K562 (cell line): ENCODE data around the gene FIZ1. TPM values are rescaled to one million over a fixed set of nuclear protein-coding genes. Genes with fewer than 3 reads are reported as not detected.
A peak's percentile ranks its signal among the peaks of the same experiment; 100 is the strongest.

ENCODE experiments used
- BRD9 ChIP-seq: fragments of 450-650 bp; IDR thresholded peaks from 2 replicates; pipeline ENCODE4 v1.6.1; 2018; ENCODE audit warnings: low read depth; ENCODE audit not compliant: partially characterized antibody
- CCNT2 ChIP-seq: IDR thresholded peaks from 2 replicates; pipeline ENCODE4 v1.6.1; 2011; ENCODE audit warnings: borderline replicate concordance, low read depth, mild to moderate bottlenecking, moderate library complexity, mixed read lengths, low read length; ENCODE audit not compliant: insufficient read length; ENCODE audit errors: extremely low read depth
- CTBP1 ChIP-seq: fragments of 450-650 bp; IDR thresholded peaks from 2 replicates; pipeline ENCODE4 v1.6.1; 2016; ENCODE audit warnings: borderline replicate concordance
- FOXM1 ChIP-seq, 2 experiments: fragments of 450-650 bp in 1 of 2; sonication (generic) in 1 of 2; formaldehyde crosslinking in 1 of 2; IDR thresholded peaks; 2 replicates each; pipeline versions ENCODE4 v1.6.1 to v1.9.0; 2017 to 2022; ENCODE audit warnings: low read depth in 2 of 2, mild to moderate bottlenecking in 2 of 2, missing genetic modification reagents in 1 of 2, moderate library complexity in 1 of 2
- HDAC1 ChIP-seq, 2 experiments: fragments of 450-650 bp; IDR thresholded peaks; 2 replicates each; pipeline ENCODE4 v1.6.1; 2016 to 2017; ENCODE audit warnings: inconsistent platforms in 1 of 2, mild to moderate bottlenecking in 1 of 2, moderate library complexity in 1 of 2
- HDAC2 ChIP-seq: fragments of 450-650 bp; IDR thresholded peaks from 2 replicates; pipeline ENCODE4 v1.6.1; 2016; ENCODE audit warnings: mild to moderate bottlenecking
- ID3 ChIP-seq, 2 experiments: fragments of 250-450 bp in 1 of 2; fragments of 450-650 bp in 1 of 2; sonication (Bioruptor Pico) in 1 of 2; IDR thresholded peaks; 2 replicates each; pipeline versions ENCODE4 v1.6.1 to v1.8.0; 2016 to 2021; ENCODE audit warnings: mild to moderate bottlenecking in 2 of 2, moderate library complexity in 2 of 2, missing compliant biosample characterization in 1 of 2, missing genetic modification characterization in 1 of 2
- JUND ChIP-seq, 2 experiments: IDR thresholded peaks; 2 replicates in 1 of 2; 3 replicates in 1 of 2; pipeline ENCODE4 v1.6.1; 2011; ENCODE audit warnings: borderline replicate concordance in 2 of 2, low read depth in 2 of 2, low read length in 2 of 2, improper control_type of control experiment in 1 of 2, missing biosample characterization in 1 of 2, missing genetic modification characterization in 1 of 2, missing genetic modification reagents in 1 of 2
- KLF10 ChIP-seq: fragments of 250-450 bp; sonication (Bioruptor Pico); IDR thresholded peaks from 2 replicates; pipeline ENCODE4 v1.6.1; 2021; ENCODE audit warnings: matching md5 sums
- MAX ChIP-seq: sonication (generic); formaldehyde crosslinking; IDR thresholded peaks from 2 replicates; pipeline ENCODE4 v1.9.0; 2022; ENCODE audit warnings: mild to moderate bottlenecking, missing genetic modification reagents
- PTBP1 ChIP-seq: fragments of 200-400 bp; formaldehyde crosslinking; IDR thresholded peaks from 2 replicates; pipeline ENCODE4 v1.6.1; 2017; ENCODE audit warnings: low read depth, low read length
- RBM22 ChIP-seq: fragments of 200-400 bp; formaldehyde crosslinking; IDR thresholded peaks from 2 replicates; pipeline ENCODE4 v1.6.1; 2018; ENCODE audit warnings: low read length, low read depth; ENCODE audit not compliant: poor library complexity, severe bottlenecking
- SLC30A9 ChIP-seq: fragments of 250-450 bp; sonication (Bioruptor Pico); IDR thresholded peaks from 2 replicates; pipeline ENCODE4 v1.8.0; 2022; ENCODE audit warnings: mild to moderate bottlenecking, moderate library complexity
- SRSF9 ChIP-seq: fragments of 200-400 bp; formaldehyde crosslinking; IDR thresholded peaks from 2 replicates; pipeline ENCODE4 v1.6.1; 2017; ENCODE audit warnings: low read depth, low read length, borderline replicate concordance
- TEAD4 ChIP-seq, 2 experiments: sonication (generic) in 1 of 2; formaldehyde crosslinking in 1 of 2; IDR thresholded peaks; 2 replicates each; pipeline versions ENCODE4 v1.6.1 to v1.8.0; 2012 to 2022; ENCODE audit warnings: borderline replicate concordance in 1 of 2, inconsistent platforms in 1 of 2, low read length in 1 of 2, mild to moderate bottlenecking in 1 of 2, missing genetic modification reagents in 1 of 2
- U2AF1 ChIP-seq: fragments of 200-400 bp; formaldehyde crosslinking; optimal IDR thresholded peaks from 2 replicates; pipeline ENCODE3; 2017; ENCODE audit warnings: mild to moderate bottlenecking, low read depth, low read length, moderate library complexity
- ZBTB7A ChIP-seq: IDR thresholded peaks from 2 replicates; pipeline ENCODE4 v1.6.1; 2011; ENCODE audit warnings: low read depth, mild to moderate bottlenecking, low read length, moderate library complexity, borderline replicate concordance; ENCODE audit not compliant: control insufficient read depth
- ZNF12 ChIP-seq: sonication (generic); formaldehyde crosslinking; IDR thresholded peaks from 2 replicates; pipeline ENCODE4 v1.4.0; 2020; ENCODE audit warnings: mild to moderate bottlenecking, missing genetic modification reagents
- ZNF165 ChIP-seq: fragments of 250-450 bp; sonication (Bioruptor Pico); IDR thresholded peaks from 2 replicates; pipeline ENCODE4 v1.4.0; 2020; ENCODE audit warnings: borderline replicate concordance
- ZNF512 ChIP-seq: IDR thresholded peaks from 2 replicates; pipeline ENCODE4 v1.6.1; 2016; ENCODE audit warnings: missing genetic modification characterization, missing compliant biosample characterization
- polyA plus RNA-seq, 8 experiments: library from polyadenylated mRNA; depleted of rRNA in 4 of 8; stranded (reverse) in 5 of 8; unstranded in 3 of 8; fragments of >200 nt; fragmentation: Nextera tagmentation in 2 of 8; fragmentation: Illumina TruSeq in 1 of 8; extraction: Ambion mirVana in 2 of 8; extraction: Trizol in 1 of 8; gene quantifications; 2 replicates each; pipeline versions ENCODE4 v1.2.1 to v1.2.3, GENCODE V29; 2011 to 2014; ENCODE audit warnings: inconsistent platforms in 1 of 8, missing spikeins in 1 of 8
- total RNA-seq, 7 experiments: library from RNA; depleted of rRNA in 6 of 7; stranded (reverse); fragments of >200 nt in 6 of 7; fragmentation: Illumina TruSeq in 2 of 7; extraction: Trizol in 2 of 7; gene quantifications; 2 replicates each; pipeline versions ENCODE4 v1.2.1 to v1.2.3, GENCODE V29; 2011 to 2021; ENCODE audit warnings: low replicate concordance in 1 of 7

FIZ1 gene
- total and polyA plus RNA-seq, 9 of the 15 experiments (the other 6 are each of a cell fraction or from before 2014, with no cell fraction given), result 0.79 to 17.5 (median 5.5) TPM

GRCh38 chr19:55647732-55648584 lies 48.6 kb upstream of the FIZ1 start, which contains the start of gene CCDC106 (continued):
- TF ChIP-seq JUND (IDR thresholded peaks at IDR 0.05; ENCODE audit: borderline replicate concordance, low read depth, low read length) (0 out of 2 replicates have a peak, but pooled peaks have one; percentile 3), JUND (tag; IDR thresholded peaks at IDR 0.05; ENCODE audit: borderline replicate concordance, low read depth, low read length) (no peak), ZNF165 (CRISPR knock-in tag) (no peak), SLC30A9 (CRISPR knock-in tag) (0 out of 2 replicates have a peak, but pooled peaks have one; percentile 13), MAX (0 out of 2 replicates have a peak, but pooled peaks have one; percentile 14), CTBP1 (peak; percentile 50; the same call in 1 of the 2 replicates), ZNF512 (tag) (no peak), ZNF12 (CRISPR knock-in tag) (peak; percentile 21; the same call in 1 of the 2 replicates), U2AF1 (peak; percentile 58), SRSF9 (no peak), BRD9 (no peak), FOXM1 (IDR thresholded peaks at IDR 0.05; ENCODE audit: low read depth) (peak; percentile 94), FOXM1 (CRISPR knock-in tag; IDR thresholded peaks at IDR 0.05; ENCODE audit: low read depth) (no peak), KLF10 (CRISPR knock-in tag) (no peak), PTBP1 (0 out of 2 replicates have a peak, but pooled peaks have one; percentile 21), CCNT2 (peak; percentile 45), RBM22 (peak; percentile 80), HDAC1 (IDR thresholded peaks at IDR 0.05) (peak; percentile 45 to 87; a peak in 1 of 4 replicates), HDAC2 (peak; percentile 59; the same call in 1 of the 2 replicates), ZBTB7A (peak; percentile 77), ID3 (CRISPR knock-in tag; IDR thresholded peaks at IDR 0.05) (no peak), ID3 (tag; IDR thresholded peaks at IDR 0.05) (peak; percentile 81), TEAD4 (IDR thresholded peaks at IDR 0.05; ENCODE audit: low read length) (peak; percentile 31; the same call in 1 of the 2 replicates), TEAD4 (CRISPR knock-in tag; IDR thresholded peaks at IDR 0.05; ENCODE audit: borderline replicate concordance) (no peak)
